GM18498 (cell line): Measurements from ENCODE around the gene RASA3.
A peak's percentile ranks its signal among the peaks of the same experiment; 100 is the strongest.
"Not testable (repeated sequence)": the region's sequence is repeated elsewhere in the genome, so short reads cannot be mapped to it uniquely, and the experiment has no call there.

ENCODE experiments used
- ATAC-seq: cut with Tn5 transposase; IDR thresholded peaks from one replicate; pipeline ENCODE4 v1.9.1; 2021; ENCODE audit warnings: mild to moderate bottlenecking, moderate library complexity; ENCODE audit not compliant: unreplicated experiment

Gene RASA3

GRCh38 chr13:114143806-114144605 lies 11.6 kb upstream of the RASA3 start:
- peak; percentile 36 for ATAC-seq

GRCh38 chr13:114142640-114143490 lies 10.4 kb upstream of the RASA3 start:
- ATAC-seq, result no peak

- no peak for ATAC-seq
Measured at GRCh38 chr13:114142137-114142550, 9.7 kb upstream of the RASA3 start.

- no peak for ATAC-seq
Measured at GRCh38 chr13:114141261-114141996, 9.0 kb upstream of the RASA3 start.

- ATAC-seq, result no peak
Measured at GRCh38 chr13:114140906-114141250, 8.5 kb upstream of the RASA3 start.

- no peak for ATAC-seq
Measured at GRCh38 chr13:114140131-114140905, 7.9 kb upstream of the RASA3 start.

- ATAC-seq, result no peak
Measured at GRCh38 chr13:114136576-114136975, 4.2 kb upstream of the RASA3 start.

- ATAC-seq, result no peak
Measured at GRCh38 chr13:114135731-114136171, 3.3 kb upstream of the RASA3 start.

- no peak for ATAC-seq
Measured at GRCh38 chr13:114134944-114135610, 2.7 kb upstream of the RASA3 start.

- ATAC-seq, result no peak
Measured at GRCh38 chr13:114134111-114134943, 1.9 kb upstream of the RASA3 start.

- not testable (repeated sequence) for ATAC-seq
Measured at GRCh38 chr13:114133552-114133951, 1.1 kb upstream of the RASA3 start.

- not testable (repeated sequence) for ATAC-seq
Measured at GRCh38 chr13:114133126-114133525, 703 bp upstream of the RASA3 start.

- peak; percentile 13 for ATAC-seq
Measured at GRCh38 chr13:114131583-114132418, 622 bp downstream of the RASA3 start.

GRCh38 chr13:114130837-114131582 lies 1.4 kb downstream of the RASA3 start:
- peak; percentile 30 for ATAC-seq

- no peak for ATAC-seq
Measured at GRCh38 chr13:114130131-114130836, 2.1 kb downstream of the RASA3 start.

GRCh38 chr13:114129649-114130062 lies 2.8 kb downstream of the RASA3 start:
- ATAC-seq, result no peak
